ENCODE data around the gene GSTO2.

The GSTO2 gene

DNA sequence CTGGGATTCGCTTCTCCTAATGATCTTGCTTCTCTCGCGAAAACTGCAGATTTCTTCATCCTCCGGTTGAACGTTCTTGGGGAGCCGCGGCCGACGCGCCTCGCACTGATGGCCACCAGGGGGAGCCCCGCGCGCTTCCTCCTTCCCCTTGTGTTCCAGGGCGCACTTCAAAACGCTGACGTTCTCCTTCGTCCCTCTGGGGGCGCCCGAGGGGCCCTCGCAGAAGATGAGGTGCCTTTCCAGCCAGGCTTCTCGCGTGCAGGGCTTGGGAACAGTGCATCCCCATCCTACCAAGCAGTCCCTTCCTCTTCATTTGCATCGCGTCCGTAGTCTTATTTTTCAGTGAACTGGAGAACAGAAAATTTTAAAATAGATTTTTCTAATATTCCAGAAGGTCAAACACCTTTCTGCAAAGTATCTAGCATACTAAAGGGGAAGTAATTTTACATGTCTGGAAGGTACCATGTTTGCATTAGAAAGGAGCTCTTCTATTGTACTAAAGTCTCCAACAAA, 22.5 kb downstream of the GSTO2 start:
- peak; percentile 92 to 94 for DNase-seq (ENCODE audit: low read depth in 2 of 2)
- H3K4me3 ChIP-seq (replicated peaks in 1 of 2; ENCODE audit: low read depth in 2 of 2, low read length in 2 of 2): no peak overlapping the region
- TF ChIP-seq, protein P1, sequence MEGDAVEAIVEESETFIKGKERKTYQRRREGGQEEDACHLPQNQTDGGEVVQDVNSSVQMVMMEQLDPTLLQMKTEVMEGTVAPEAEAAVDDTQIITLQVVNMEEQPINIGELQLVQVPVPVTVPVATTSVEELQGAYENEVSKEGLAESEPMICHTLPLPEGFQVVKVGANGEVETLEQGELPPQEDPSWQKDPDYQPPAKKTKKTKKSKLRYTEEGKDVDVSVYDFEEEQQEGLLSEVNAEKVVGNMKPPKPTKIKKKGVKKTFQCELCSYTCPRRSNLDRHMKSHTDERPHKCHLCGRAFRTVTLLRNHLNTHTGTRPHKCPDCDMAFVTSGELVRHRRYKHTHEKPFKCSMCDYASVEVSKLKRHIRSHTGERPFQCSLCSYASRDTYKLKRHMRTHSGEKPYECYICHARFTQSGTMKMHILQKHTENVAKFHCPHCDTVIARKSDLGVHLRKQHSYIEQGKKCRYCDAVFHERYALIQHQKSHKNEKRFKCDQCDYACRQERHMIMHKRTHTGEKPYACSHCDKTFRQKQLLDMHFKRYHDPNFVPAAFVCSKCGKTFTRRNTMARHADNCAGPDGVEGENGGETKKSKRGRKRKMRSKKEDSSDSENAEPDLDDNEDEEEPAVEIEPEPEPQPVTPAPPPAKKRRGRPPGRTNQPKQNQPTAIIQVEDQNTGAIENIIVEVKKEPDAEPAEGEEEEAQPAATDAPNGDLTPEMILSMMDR (IDR thresholded peaks at IDR 0.05; ENCODE audit: low read depth, low read length): peak; percentile 100

DNA sequence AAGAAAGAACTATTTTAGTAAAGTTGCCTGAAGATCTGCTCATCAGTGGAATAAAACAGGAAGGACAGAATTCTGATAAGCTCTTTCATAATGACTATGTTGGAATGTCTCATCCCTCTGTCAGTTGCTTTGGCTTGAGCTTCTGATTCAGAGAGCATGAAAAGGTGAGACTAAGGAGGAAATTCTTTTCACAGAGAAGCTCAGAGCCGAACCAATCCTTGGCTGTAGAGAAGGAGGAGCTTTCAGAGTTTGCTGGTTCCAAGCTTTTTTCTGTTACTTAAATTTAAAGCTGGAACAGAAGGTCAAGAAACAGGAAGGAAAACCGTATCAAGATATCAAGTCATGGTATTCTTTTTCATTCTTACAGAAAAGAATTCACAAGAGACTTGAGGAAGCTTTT, 24.0 kb downstream of the GSTO2 start:
- no peak overlapping the region for H3K4me3 ChIP-seq (replicated peaks in 1 of 2; ENCODE audit: low read depth in 2 of 2, low read length in 2 of 2)
- TF ChIP-seq, protein P1 (IDR thresholded peaks at IDR 0.05; ENCODE audit: low read depth, low read length): no peak
- DNase-seq (ENCODE audit: low read depth in 2 of 2): peak; percentile 73 to 84

DNA sequence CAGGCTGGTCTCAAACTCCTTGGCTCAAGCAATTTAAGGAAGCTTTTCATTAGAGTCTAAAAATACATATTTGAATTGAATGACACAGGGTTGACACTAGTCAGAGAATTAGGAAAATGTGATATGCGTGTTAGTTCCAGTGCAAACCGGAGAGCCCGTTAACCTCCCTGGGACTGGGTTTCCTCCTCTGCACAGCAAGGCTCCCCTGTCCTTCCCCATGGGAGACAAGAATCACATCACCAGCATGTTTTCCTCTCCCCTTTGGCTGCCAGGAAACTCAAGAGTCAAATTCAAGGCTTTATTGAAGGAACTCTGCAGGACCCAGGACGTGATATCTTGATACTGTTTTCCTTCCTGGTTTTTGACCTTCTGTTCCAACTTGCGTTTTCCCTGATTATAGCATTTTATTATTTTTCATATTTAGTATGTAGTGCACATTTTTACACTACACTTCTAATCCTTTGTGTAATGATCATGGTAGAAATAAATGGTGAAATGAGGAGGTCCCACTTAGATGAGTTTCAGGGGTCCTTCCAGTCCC, 24.9 kb downstream of the GSTO2 start:
- TF ChIP-seq, protein P1 (IDR thresholded peaks at IDR 0.05; ENCODE audit: low read depth, low read length): no peak
- peak; percentile 19 to 38 for DNase-seq (ENCODE audit: low read depth in 2 of 2)
- no peak overlapping the region for H3K4me3 ChIP-seq (replicated peaks in 1 of 2; ENCODE audit: low read depth in 2 of 2, low read length in 2 of 2)

DNA sequence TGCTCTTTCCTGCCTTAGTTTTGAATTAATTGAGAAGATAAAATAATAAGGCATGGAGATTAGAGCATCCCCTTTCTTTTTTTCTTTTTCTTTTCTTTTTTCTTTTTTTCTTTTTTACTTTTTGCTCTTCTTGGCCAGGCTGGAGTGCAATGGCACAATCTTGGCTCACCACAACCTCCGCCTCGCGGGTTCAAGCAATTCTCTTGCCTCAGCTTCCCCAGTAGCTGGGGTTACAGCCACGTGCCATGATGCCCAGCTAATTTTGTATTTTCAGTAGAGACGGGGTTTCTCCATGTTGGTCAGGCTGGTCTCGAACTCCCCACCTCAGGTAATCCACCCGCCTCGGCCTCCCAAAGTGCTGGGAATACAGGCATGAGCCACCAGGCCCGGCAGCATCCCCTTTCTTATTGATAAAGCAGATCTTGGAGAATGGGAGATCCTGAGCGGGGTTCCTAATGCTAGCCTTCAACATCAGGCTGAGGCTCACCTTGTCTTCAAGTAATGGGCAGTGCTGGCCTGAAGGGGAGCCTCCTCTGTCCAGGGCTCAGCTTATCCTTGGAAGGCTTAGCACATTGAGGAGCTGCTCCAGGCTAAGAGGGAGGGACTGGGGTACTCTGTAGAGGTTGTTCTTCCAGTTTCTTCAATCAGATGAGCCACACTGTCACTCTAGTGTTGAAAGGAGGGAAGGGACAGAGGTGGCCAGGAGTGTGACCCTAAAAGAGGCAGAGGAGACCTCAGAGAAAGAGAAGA, 27.9 kb downstream of the GSTO2 start:
- TF ChIP-seq, protein P1 (IDR thresholded peaks at IDR 0.05; ENCODE audit: low read depth, low read length): no peak
- H3K4me3 ChIP-seq (replicated peaks in 1 of 2; ENCODE audit: low read depth in 2 of 2, low read length in 2 of 2): no peak overlapping the region
- DNase-seq (ENCODE audit: low read depth in 2 of 2): no peak

DNA sequence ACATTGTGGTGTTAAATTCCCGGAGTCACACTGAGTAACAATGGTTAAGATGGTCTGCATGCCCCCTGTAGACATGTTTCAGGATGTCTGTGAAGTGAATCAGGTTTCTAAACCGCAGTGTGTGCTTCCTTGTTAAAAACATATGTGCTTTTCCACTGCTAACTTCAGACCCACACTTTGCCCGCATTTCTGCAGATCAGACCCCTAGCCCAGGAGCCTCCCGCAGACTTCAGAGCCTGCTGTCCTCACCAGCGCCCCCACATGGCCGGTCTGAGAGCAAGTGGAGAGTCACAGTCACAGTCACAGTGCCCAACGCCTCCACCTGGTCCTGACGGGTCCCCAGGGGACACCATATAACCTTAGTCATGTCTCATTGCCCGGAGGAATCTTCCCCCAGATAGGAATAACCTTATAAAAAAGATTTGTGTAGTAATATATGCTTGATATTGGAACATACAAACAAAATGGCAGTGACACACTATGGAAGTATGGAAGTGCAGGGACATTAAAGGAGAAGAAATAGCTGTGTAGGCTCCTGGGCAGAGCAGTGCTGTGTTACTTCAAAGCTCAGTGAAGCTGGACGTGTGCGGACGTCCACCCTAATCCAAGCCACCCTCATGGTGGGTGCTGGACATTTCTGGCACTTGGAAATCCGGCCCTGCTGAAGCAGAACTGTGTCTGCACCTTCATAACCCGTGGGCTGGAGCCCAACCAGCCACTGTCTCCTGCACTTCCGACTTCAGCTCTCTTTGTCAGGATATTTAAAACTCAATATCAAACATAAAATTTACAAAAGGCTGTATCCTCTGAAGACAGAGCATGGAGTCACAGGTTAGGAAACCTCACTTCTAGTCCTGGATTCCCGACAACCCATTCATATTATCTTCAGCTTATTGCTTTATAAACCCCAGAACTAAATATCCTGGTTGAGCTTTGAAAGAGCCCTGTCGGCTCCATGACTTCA, 29.0 kb downstream of the GSTO2 start:
- DNase-seq (ENCODE audit: low read depth in 2 of 2): peak in 1 of 2 donors; percentile 74
- TF ChIP-seq, protein P1 (IDR thresholded peaks at IDR 0.05; ENCODE audit: low read depth, low read length): peak; percentile 73
- peak overlapping the region in 1 of 2 donors; percentile 44 for H3K4me3 ChIP-seq (replicated peaks in 1 of 2; ENCODE audit: low read depth in 2 of 2, low read length in 2 of 2)

DNA sequence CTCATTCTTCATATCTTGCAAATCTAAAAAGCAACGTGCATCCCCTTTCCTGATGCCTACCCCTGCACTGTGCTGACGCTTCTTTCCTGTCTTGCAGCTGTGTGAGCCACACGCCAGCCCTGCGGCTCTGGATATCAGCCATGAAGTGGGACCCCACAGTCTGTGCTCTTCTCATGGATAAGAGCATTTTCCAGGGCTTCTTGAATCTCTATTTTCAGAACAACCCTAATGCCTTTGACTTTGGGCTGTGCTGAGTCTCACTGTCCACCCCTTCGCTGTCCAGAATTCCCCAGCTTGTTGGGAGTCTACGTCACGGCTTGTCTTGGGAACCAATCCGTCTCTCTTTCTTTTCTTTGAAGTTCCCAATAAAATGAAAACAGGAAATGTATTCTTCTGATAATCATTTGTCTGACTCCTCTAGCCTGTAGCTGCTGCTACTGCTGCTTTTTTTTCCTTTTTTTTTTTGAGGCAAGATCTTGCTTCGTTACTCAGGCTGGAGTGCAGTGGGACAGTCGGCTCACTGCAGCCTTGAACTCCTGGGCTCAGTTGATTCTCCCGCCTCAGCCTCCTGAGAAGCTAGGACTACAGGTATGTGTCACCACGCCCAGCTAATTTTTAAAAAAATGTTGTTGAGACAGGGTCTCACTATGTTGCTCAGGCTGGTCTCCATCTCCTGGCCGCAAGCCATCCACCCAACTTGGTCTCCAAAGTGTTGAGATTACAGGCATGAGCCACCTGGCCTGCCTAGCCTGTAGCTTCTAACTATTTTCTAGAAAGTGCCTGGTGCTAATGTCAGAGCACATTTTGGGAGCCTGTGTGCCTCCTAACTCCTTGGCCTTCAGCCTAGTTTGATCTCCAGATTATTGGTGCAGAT, 30.3 kb downstream of the GSTO2 start:
- TF ChIP-seq, protein P1 (IDR thresholded peaks at IDR 0.05; ENCODE audit: low read depth, low read length): no peak
- peak; percentile 94 to 95 for DNase-seq (ENCODE audit: low read depth in 2 of 2)
- H3K4me3 ChIP-seq (replicated peaks in 1 of 2; ENCODE audit: low read depth in 2 of 2, low read length in 2 of 2): peak overlapping the region; percentile 13 to 44
